Stomach (tissue), 4 donors: ENCODE data around the gene IFIH1.

Experiments
- CTCF ChIP-seq, 7 experiments: fragments of 450-650 bp in 4 of 7; fragments of 200-600 bp in 3 of 7; sonication (generic) in 3 of 7; IDR thresholded peaks; one replicate each; pipeline ENCODE4 v1.5.1; 2016 to 2019; ENCODE audit warnings: antibody characterized with exemption in 7 of 7, control low read depth in 2 of 7, mild to moderate bottlenecking in 1 of 7
- EP300 ChIP-seq: sonication (generic); formaldehyde crosslinking; IDR thresholded peaks from one replicate; pipeline ENCODE4 v1.6.1; 2017; ENCODE audit warnings: antibody characterized with exemption
- POLR2A ChIP-seq, 4 donors: fragments of 450-650 bp; IDR thresholded peaks; one replicate each; pipeline ENCODE4 v1.6.1; 2016; ENCODE audit warnings: antibody characterized with exemption in 4 of 4, control low read depth in 2 of 4, mild to moderate bottlenecking in 1 of 4, moderate library complexity in 1 of 4
- POLR2AphosphoS5 ChIP-seq, 3 donors: sonication (generic); formaldehyde crosslinking; IDR thresholded peaks; one replicate each; pipeline ENCODE4 v1.6.1; 2016; ENCODE audit warnings: antibody characterized with exemption in 3 of 3

GRCh38 chr2:162316590-162316989 is 1.9 kb downstream of the IFIH1 start:
- no peak for TF ChIP-seq POLR2A (IDR thresholded peaks at IDR 0.05)
- no peak for TF ChIP-seq CTCF (IDR thresholded peaks at IDR 0.05)
- TF ChIP-seq EP300, result no peak
- no peak for TF ChIP-seq POLR2AphosphoS5 (IDR thresholded peaks at IDR 0.05)
